Measurements from ENCODE around the gene DTX2.
"Not testable (repeated sequence)": the region's sequence is repeated elsewhere in the genome, so short reads cannot be mapped to it uniquely, and the experiment has no call there.

DNA sequence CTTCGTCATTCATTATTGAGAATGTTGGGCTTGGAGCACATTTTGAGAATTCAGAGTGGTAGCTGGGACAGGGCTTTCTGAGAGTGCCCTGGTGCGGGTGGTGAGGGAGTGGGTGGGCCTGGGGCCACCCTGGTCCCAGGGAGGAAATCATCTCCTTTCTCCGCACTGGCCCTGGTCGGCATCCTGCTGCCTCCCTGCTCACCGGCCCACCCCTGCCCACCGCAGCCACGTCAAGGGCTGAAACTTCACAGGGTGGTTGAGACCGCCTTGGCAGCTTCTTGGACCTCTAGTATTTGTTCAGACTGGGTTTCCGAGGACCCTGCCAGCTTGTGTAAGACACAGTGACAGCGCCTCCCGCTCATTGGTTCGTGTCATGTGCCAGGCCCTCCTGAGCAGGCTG lies 22.9 kb downstream of the DTX2 start:
- TF ChIP-seq CEBPB (IDR thresholded peaks at IDR 0.05; ENCODE audit: low read depth); ZBTB33 (IDR thresholded peaks at IDR 0.05; ENCODE audit: extremely low read depth, insufficient replicate concordance, low read length); POLR2A (IDR thresholded peaks at IDR 0.05; ENCODE audit: borderline replicate concordance, extremely low read depth, insufficient read depth, insufficient read length); EZH2 (IDR thresholded peaks at IDR 0.05); MAX (IDR thresholded peaks at IDR 0.05); POLR2AphosphoS5 (IDR thresholded peaks at IDR 0.05; ENCODE audit: low read depth, low read length); SP1 (IDR thresholded peaks at IDR 0.05; ENCODE audit: low read depth); FOSL1 (IDR thresholded peaks at IDR 0.05; ENCODE audit: low read depth); YY1 (IDR thresholded peaks at IDR 0.05; ENCODE audit: extremely low read depth, insufficient replicate concordance, low read depth, low read length); EGR1 (IDR thresholded peaks at IDR 0.05; ENCODE audit: low read depth); EZH2phosphoT487 (IDR thresholded peaks at IDR 0.05; ENCODE audit: borderline replicate concordance); SRF (IDR thresholded peaks at IDR 0.05; ENCODE audit: low read depth): not testable (repeated sequence)
- TF ChIP-seq, protein P1, sequence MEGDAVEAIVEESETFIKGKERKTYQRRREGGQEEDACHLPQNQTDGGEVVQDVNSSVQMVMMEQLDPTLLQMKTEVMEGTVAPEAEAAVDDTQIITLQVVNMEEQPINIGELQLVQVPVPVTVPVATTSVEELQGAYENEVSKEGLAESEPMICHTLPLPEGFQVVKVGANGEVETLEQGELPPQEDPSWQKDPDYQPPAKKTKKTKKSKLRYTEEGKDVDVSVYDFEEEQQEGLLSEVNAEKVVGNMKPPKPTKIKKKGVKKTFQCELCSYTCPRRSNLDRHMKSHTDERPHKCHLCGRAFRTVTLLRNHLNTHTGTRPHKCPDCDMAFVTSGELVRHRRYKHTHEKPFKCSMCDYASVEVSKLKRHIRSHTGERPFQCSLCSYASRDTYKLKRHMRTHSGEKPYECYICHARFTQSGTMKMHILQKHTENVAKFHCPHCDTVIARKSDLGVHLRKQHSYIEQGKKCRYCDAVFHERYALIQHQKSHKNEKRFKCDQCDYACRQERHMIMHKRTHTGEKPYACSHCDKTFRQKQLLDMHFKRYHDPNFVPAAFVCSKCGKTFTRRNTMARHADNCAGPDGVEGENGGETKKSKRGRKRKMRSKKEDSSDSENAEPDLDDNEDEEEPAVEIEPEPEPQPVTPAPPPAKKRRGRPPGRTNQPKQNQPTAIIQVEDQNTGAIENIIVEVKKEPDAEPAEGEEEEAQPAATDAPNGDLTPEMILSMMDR (IDR thresholded peaks at IDR 0.05 in 2 of 3, conservative IDR thresholded peaks at IDR 0.05 in 1 of 3; ENCODE audit: borderline replicate concordance in 1 of 3, insufficient read depth in 1 of 3, low read depth in 2 of 3, low read length in 2 of 3) = not testable (repeated sequence)
- TF ChIP-seq, protein P2, sequence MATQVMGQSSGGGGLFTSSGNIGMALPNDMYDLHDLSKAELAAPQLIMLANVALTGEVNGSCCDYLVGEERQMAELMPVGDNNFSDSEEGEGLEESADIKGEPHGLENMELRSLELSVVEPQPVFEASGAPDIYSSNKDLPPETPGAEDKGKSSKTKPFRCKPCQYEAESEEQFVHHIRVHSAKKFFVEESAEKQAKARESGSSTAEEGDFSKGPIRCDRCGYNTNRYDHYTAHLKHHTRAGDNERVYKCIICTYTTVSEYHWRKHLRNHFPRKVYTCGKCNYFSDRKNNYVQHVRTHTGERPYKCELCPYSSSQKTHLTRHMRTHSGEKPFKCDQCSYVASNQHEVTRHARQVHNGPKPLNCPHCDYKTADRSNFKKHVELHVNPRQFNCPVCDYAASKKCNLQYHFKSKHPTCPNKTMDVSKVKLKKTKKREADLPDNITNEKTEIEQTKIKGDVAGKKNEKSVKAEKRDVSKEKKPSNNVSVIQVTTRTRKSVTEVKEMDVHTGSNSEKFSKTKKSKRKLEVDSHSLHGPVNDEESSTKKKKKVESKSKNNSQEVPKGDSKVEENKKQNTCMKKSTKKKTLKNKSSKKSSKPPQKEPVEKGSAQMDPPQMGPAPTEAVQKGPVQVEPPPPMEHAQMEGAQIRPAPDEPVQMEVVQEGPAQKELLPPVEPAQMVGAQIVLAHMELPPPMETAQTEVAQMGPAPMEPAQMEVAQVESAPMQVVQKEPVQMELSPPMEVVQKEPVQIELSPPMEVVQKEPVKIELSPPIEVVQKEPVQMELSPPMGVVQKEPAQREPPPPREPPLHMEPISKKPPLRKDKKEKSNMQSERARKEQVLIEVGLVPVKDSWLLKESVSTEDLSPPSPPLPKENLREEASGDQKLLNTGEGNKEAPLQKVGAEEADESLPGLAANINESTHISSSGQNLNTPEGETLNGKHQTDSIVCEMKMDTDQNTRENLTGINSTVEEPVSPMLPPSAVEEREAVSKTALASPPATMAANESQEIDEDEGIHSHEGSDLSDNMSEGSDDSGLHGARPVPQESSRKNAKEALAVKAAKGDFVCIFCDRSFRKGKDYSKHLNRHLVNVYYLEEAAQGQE (IDR thresholded peaks at IDR 0.05; ENCODE audit: low read depth) = not testable (repeated sequence)

All from HCT116 (cell line).